Stimulated activated CD4-positive, alpha-beta T cell treated with anti-CD3 and anti-CD28 coated beads, Interleukin-4, amount 100 ng/mL, for 24 hours (primary cell): ENCODE data around the gene MSI2.

Source experiments
- DNase-seq: peaks from one replicate; pipeline ENCODE4 v3.0.0-alpha.2; 2020

The MSI2 gene

DNA sequence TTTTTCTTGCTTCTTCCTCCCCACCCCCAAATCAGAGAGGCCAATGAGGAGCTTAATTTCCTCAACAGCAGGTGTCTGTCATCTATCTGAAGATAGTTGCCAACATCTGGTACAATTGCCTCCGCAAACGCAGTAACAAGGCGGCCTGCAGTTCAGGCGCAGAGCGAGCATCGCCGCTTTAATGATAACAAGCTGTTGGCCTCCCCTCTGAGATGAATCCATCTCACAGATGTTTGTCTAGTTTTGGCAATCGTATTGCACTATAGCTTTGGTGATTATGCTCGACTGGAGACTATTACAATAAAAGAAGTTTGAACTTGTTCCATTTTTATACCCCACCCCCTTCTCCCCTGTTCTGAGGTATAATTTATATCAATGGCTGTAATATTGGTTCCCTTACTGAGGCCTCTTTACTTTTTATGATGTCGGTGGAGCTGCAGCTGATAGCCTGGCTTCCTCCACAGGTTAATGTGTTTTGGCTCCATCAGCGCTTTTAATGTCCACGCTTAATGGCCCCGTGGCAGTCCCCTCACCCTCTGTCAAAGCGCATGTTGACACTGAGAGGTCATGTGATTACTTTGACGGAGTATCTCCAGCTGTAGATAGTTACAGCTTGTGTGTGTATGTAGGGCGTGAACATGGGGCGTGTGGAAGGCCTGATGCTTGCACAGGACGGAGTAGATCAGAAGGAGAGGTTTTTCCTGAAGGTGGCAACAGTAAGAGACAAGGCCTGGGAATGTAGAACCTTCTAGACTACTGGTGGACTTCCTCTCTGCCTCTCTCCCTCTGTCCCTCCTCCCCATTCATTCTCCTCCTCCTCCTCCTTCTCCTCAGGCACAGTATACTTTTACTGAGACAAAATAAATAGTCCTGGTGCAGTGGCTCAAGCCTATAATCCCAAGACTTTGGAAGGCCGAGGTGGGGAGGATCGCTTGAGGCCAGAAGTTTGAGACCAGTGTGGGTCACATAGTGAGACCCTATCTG lies 164.7 kb downstream of the MSI2 start:
- DNase-seq, result no peak

DNA sequence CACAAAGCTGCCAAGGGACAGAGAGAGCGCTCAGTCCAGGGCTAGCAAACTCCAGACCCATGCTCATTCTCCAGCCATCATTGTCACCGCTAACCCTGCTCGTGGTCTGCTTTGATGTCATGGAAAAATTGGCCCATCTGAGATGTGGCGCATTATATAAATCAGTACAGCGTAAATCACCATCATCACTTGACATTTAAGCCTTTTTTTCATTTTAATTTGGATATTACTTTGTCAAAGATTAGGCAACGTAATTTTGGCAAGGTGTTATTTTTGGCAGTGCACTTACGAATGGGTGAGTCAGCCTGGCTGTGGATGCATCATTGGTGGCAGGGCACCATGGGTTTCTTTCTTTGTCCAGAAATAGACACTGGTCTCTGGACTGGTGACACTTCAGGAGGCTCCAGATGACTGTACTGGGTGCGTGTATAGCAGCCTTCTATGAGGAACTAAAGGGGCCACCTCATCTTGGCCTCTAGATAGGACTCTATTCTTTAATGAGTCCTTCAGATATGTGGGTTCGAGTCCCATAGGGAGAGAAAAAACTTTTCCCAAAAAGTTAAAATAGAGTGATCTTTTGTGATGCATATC lies 166.3 kb downstream of the MSI2 start:
- DNase-seq, result no peak

- no peak for DNase-seq
Observed at GRCh38 chr17:57423541-57423940, 167.2 kb downstream of the MSI2 start.

- DNase-seq, result no peak
Observed at GRCh38 chr17:57424273-57424672, 167.9 kb downstream of the MSI2 start.

DNA sequence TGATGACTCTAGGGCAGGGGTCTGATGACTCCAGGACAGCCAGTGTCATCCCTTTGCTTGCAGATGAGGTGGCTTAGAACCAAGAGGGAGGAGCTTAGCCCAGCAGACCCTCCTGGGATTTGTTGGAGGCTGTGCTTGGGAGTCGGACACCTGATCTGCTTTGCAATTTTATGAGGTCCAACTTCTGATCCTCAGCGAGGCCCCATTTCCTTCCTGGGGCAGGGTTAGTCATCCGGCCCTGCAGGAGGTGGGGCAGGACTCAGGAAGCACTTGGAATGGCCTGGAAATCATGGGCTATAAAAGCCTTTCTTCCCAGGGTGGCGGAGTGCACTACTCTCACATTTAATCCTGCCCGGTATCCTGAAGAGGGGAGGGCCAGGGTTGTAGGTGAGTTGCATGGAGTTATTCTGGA lies 168.5 kb downstream of the MSI2 start:
- no peak for DNase-seq

DNA sequence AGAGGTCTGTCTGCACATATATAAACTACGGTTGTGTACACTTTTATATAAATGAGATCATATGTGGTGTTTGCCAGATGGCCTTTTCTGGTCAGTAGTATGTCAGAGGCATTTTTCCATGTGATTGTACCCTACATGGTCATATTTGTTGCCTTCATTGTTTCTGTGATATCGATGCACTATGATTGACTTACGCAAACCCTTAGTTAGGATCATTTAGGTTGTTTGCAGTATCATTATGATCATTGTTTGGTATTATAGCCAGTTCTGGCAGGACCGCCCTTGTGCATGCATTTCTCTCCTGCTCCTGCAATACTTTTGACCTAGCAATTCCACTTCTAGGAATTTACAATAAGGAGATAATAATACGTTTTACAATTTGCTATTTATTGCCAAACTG lies 169.1 kb downstream of the MSI2 start:
- no peak for DNase-seq

DNA sequence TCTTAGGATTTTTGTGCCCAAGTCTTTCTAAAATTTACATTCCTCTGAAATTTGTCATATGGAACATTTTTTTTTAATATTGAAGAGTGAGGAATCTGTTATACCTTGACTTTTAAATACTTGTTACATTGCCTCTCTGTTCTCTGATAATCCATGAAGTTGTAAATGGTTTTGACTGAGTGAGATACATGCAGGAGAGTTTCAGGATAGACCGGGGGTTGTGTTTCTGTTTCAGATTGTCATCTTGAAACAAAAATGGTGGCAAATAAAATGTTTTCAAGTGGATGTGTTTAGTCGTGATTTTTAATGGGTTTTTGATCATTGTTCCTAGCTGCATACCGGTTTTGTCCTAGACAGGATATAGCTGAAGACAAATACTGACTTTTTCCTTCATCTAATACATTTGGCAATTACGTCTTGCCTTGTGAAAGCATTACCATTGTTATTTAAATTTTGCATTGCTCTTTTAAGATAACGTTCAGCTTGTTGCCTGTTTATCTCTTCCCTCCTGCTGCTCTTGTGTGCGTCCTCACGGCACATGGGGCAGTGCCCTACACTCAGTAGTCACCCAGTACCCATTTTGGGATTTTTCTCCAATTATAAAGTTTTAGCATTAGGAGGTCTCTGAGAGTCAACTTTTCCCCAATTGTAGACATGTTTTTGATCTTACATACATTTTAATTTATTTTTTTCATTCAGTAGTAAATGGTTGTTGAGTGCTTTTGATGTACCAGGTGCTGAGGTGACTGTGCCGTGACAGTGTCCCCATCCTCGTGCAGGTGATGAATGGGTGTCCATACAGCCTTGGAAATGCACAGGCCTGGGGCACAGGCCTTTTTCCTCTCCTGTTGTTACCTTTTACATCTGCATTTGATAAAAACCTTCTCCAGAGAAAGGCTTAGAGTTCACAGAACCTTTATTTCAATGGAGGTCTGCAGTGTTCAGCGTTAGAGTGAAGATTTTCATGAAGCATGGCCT lies 169.9 kb downstream of the MSI2 start:
- DNase-seq, result no peak

- DNase-seq, result no peak
Observed at GRCh38 chr17:57429966-57430365, 173.6 kb downstream of the MSI2 start.

GRCh38 chr17:57431415-57431814 lies 175.1 kb downstream of the MSI2 start:
- DNase-seq, result no peak

DNA sequence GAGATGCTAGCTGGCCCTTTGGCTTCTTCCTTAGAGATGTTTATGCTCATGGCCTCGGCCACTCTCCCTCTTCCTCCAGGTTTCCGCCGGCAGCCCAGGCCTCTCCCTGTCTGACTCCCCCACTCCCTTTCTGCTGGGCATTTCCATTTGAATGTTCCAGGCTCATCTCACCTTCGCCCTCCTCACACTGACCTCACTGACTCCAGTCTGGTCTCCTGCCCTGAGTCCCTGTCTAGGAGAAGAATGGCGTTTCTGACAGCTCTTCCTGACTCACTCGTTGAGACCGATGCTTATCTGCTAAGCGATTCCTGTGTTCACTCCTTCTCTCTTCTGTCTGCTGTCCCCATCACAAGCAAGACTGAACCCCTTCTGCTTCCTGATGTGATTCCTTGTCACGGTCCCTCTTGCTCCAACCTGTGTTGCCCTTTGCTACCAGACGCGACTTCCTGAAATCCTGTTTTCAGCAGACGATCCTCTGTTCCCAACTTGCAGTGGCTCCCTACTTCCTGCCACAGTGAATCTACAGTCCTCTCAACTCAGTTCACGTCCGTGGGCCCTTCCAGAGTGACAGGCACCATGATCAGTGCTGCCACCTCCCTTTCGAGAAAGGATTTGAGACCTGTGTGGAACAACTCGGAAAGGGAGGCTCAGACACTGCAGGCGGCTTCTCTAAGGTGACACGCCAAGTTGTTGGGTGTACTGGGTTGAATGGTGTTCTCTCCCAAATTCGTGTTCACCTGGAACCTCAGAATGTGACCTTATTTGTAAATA lies 176.4 kb downstream of the MSI2 start:
- DNase-seq, result no peak

GRCh38 chr17:57433452-57433851 lies 177.1 kb downstream of the MSI2 start:
- no peak for DNase-seq

DNA sequence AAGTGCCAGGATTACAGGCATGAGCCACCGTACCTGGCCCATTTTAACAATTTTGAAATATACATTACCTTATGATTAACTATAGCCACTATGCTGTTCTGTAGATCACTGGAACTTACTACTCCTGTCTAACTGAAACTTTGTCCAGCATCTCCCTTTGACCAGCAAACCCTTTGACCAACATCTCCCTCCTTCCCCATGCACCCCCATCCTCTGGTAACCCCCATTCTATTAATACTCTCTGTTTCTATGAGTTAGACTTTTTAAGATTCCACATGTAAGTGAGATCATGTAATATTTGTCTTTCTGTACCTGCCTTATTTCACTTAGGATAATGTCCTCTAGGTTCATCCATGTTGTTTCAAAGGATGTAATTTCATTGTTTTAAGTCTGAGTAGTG lies 178.0 kb downstream of the MSI2 start:
- no peak for DNase-seq

GRCh38 chr17:57436565-57436964 lies 180.2 kb downstream of the MSI2 start:
- no peak for DNase-seq

DNA sequence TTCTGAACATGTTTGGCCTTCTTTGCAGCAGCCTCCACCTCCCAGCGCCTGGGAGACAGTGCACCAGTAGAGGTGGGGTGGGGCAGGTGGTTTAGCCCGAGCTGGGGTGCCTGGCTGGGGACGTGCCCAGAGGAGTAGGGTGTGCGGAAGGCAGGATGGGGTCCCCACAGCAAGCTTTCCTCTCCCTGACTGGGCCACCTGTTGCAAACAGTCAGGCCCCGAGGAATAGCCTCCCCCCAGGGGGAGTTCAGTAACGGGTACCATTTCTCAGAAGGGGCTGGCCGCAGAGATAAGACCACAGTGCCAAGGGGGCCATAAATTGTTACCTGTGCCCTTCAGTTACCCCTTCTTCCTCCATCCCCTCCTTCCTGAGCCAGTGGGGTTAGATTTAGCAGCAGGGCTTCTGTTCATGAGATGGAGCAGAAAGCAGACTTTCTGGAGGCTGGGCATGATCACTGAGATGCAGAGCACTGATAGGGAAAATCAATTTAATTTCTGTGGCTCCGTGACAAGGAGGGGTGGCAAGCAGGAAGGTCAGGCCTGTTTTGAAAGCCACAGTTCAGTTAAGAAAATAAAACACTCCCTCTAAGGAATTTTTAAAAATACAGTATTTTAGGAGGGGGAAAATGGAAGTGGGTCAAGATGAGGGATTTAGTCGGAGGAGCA lies 181.9 kb downstream of the MSI2 start:
- DNase-seq, result no peak

- DNase-seq, result no peak
Observed at GRCh38 chr17:57439651-57440050, 183.3 kb downstream of the MSI2 start.

GRCh38 chr17:57440522-57441269 lies 184.4 kb downstream of the MSI2 start:
- peak; percentile 87 for DNase-seq

GRCh38 chr17:57441270-57441600 lies 184.9 kb downstream of the MSI2 start:
- no peak for DNase-seq

DNA sequence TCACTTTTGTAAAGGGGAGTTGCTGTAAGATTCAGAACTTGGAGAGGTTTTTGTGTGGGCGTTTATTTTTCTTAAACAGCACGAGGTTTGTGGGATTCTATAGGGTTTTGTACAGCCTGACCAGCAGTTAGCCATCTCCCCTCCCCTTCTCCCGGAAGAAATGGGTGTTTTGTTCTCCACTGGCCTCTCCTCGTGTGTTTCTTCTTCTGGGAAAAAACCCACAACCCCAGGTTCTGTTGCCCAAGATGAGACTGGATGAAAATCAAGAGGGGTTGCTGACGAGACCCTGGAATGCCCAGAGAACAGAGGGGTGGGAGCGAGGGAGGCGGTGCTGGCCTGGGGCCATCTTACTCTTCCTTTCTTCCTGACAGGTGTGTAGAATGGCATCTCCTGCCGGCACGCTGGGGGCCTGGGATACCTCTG lies 186.1 kb downstream of the MSI2 start:
- DNase-seq, result no peak

- DNase-seq, result peak; percentile 72
Observed at GRCh38 chr17:57442914-57443571, 186.7 kb downstream of the MSI2 start.

- DNase-seq, result no peak
Observed at GRCh38 chr17:57443781-57444180, 187.5 kb downstream of the MSI2 start.
